GM19463 (cell line): ENCODE data around the gene TMPRSS13.

Source experiments
- ATAC-seq: cut with Tn5 transposase; IDR thresholded peaks from one replicate; pipeline ENCODE4 v1.9.1; 2021; ENCODE audit warnings: mild to moderate bottlenecking, moderate library complexity; ENCODE audit not compliant: unreplicated experiment

Gene TMPRSS13

DNA sequence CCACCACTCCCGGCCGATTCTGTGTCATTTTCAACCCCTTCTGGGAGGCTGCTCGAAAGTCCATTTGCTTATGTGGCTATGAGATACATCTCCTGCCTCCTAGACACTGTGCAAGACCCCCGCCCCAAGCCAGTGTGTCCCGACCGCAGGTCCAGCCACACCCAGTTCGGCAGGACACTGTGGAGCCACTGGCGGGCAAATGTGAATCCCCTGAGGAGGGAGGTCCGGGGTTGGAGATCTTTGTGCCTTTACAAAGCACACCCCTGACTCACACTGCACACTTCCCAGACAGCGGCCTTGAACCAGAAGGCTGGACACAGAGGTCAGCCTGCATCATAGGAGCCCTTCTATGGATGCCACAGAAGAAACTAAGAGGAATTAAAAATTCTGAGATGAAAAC lies 70.1 kb downstream of the TMPRSS13 start:
- no peak for ATAC-seq

- no peak for ATAC-seq
These were observed 71.3 kb downstream of the TMPRSS13 start for GRCh38 chr11:117857734-117858414.

DNA sequence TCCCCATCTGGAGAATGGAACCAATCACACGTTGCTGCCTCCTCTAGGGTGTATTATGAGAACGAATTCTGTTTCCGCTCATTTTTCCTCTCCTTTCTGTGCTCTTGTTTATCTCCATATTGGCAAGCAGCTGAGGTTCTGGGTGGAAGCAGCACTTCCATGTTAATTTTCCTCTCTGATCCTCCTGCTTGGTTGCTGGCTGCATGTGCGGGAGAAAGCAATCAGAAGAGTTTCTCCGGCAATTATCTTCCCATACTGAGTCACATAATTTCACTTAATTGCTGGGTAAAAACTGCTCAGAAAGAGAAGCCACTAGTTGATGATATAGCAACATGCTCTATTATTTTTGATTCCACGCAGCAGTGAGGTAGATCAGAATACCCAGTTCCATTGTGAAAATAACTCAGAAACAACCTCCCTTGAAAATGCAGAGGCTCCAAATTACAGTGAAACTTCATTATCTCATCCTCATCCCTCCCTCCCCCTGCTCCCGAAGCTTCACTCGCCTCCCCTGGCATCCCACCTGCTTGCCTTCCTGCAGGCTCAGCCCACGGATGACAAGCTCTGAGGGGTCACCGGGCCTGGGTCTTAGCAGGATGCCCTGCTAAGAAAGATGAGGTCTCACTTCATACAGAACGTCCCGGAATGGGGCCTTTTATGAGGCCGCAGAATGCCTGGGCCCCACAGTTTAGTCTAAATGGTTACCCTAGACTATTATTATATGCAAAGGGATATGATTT lies 73.1 kb downstream of the TMPRSS13 start:
- ATAC-seq = no peak

GRCh38 chr11:117855186-117855845 lies 73.9 kb downstream of the TMPRSS13 start:
- no peak for ATAC-seq

GRCh38 chr11:117852309-117852708 lies 76.9 kb downstream of the TMPRSS13 start:
- ATAC-seq = no peak

DNA sequence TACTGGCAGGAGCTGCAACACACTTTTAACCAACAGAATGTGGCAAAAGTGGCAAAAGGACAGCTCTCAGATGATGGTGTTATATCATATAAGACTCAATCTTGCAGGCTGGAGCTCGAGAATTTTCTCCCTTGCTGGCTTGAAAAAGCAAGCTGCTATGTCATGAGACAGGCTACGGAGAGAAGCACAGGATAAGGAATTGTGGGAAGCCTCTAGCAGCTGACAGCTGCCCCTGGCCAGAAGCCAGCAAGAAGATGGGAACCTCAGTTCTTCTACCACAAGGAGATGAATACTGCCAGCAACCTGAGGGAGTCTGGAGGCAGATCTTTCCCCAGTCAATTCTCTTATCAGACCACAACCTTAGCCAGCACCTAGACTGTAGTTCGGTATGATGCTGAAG lies 77.3 kb downstream of the TMPRSS13 start:
- ATAC-seq = no peak

DNA sequence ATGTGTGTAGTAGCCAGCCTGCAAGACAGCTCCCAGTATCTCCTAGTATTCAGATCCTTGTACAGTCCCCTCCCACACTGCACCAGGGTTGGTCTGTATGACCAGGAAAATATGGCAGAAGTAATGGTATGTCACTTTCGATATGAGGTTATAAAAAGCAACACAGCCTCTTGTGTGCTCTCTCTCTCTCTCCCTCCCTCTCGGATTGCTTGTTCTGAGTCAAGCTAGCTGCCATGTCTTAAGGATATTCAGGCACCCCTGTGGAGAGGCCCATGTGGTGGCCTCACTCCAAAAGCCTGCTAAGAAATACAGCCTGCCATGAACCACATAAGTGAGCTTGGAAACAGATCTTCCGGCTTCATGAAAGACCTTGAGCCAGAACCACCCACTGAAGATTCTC lies 78.1 kb downstream of the TMPRSS13 start:
- ATAC-seq = no peak
